Esophagus muscularis mucosa (tissue), 3 donors: ENCODE data around the gene MESP2.

Experiments
- POLR2A ChIP-seq: fragments of 450-650 bp; IDR thresholded peaks from one replicate; pipeline ENCODE4 v1.6.1; 2017; ENCODE audit warnings: antibody characterized with exemption, moderate library complexity, mild to moderate bottlenecking, low read depth
- POLR2AphosphoS5 ChIP-seq, 2 donors: sonication (generic); formaldehyde crosslinking; IDR thresholded peaks; one replicate each; pipeline ENCODE4 v1.6.1; 2017; ENCODE audit warnings: antibody characterized with exemption in 2 of 2
- TF ChIP-seq, protein P1 (sequence below), 3 experiments: fragments of 200-600 bp in 2 of 3; fragments of 450-650 bp in 1 of 3; sonication (generic) in 2 of 3; IDR thresholded peaks; one replicate each; pipeline ENCODE4 v1.5.1; 2017 to 2019; ENCODE audit warnings: antibody characterized with exemption in 3 of 3, mild to moderate bottlenecking in 2 of 3, moderate library complexity in 1 of 3

DNA sequence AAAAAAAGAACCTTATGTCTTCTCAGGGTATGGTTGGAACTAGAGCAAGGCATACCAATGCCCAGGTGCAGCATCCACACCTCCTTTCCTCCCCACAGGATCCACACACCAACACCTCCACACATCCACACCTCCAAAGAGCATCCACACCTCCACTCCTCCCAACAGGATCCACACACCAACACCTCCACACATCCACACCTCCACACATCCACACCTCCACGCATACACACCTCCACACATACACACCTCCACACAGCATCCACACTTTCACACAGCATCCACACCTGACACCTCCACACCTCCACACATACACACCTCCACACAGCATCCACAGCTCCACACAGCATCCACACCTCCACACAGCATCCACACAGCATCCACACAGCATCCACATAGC is 30.4 kb upstream of the MESP2 start:
- TF ChIP-seq, protein P1, sequence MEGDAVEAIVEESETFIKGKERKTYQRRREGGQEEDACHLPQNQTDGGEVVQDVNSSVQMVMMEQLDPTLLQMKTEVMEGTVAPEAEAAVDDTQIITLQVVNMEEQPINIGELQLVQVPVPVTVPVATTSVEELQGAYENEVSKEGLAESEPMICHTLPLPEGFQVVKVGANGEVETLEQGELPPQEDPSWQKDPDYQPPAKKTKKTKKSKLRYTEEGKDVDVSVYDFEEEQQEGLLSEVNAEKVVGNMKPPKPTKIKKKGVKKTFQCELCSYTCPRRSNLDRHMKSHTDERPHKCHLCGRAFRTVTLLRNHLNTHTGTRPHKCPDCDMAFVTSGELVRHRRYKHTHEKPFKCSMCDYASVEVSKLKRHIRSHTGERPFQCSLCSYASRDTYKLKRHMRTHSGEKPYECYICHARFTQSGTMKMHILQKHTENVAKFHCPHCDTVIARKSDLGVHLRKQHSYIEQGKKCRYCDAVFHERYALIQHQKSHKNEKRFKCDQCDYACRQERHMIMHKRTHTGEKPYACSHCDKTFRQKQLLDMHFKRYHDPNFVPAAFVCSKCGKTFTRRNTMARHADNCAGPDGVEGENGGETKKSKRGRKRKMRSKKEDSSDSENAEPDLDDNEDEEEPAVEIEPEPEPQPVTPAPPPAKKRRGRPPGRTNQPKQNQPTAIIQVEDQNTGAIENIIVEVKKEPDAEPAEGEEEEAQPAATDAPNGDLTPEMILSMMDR (IDR thresholded peaks at IDR 0.05): no peak
- TF ChIP-seq POLR2AphosphoS5 (IDR thresholded peaks at IDR 0.05): no peak
- no peak for TF ChIP-seq POLR2A
